NCI-H526 (cell line): ENCODE results near the gene MC1R.

ENCODE experiments used
- DNase-seq, 2 experiments: peaks; one replicate each; lab custom pipeline; 2025; lab: John Stamatoyannopoulos, UW

MC1R gene

GRCh38 chr16:89895482-89896250 lies 23.0 kb upstream of the MC1R start:
- DNase-seq = no peak

- DNase-seq = no peak
Observed at GRCh38 chr16:89897204-89897603, 21.5 kb upstream of the MC1R start.

- no peak for DNase-seq
Observed at GRCh38 chr16:89898201-89898967, 20.3 kb upstream of the MC1R start.

GRCh38 chr16:89899879-89900481 lies 18.7 kb upstream of the MC1R start:
- no peak for DNase-seq

- DNase-seq = no peak
Observed at GRCh38 chr16:89900885-89901284, 17.8 kb upstream of the MC1R start.

- DNase-seq = no peak
Observed at GRCh38 chr16:89902980-89903379, 15.7 kb upstream of the MC1R start.

- no peak for DNase-seq
Observed at GRCh38 chr16:89903908-89904515, 14.7 kb upstream of the MC1R start.

GRCh38 chr16:89904606-89905510 lies 13.8 kb upstream of the MC1R start:
- DNase-seq = no peak

GRCh38 chr16:89905511-89906139 lies 13.0 kb upstream of the MC1R start:
- peak in 1 of 2 experiments; percentile 13 for DNase-seq

GRCh38 chr16:89906140-89907025 lies 12.3 kb upstream of the MC1R start:
- DNase-seq = peak in 1 of 2 experiments; percentile 20

GRCh38 chr16:89907055-89907814 lies 11.4 kb upstream of the MC1R start:
- DNase-seq = no peak

- no peak for DNase-seq
Observed at GRCh38 chr16:89908236-89908635, 10.4 kb upstream of the MC1R start.

GRCh38 chr16:89909777-89910716 lies 8.6 kb upstream of the MC1R start:
- peak in 1 of 2 experiments; percentile 79 for DNase-seq

GRCh38 chr16:89910717-89911354 lies 7.8 kb upstream of the MC1R start:
- no peak for DNase-seq

GRCh38 chr16:89911375-89911774 lies 7.3 kb upstream of the MC1R start:
- no peak for DNase-seq

GRCh38 chr16:89912143-89912542 lies 6.5 kb upstream of the MC1R start:
- no peak for DNase-seq

GRCh38 chr16:89912627-89913026 lies 6.0 kb upstream of the MC1R start:
- no peak for DNase-seq
